ENCODE results near the gene PTPN1.

Gene PTPN1

DNA sequence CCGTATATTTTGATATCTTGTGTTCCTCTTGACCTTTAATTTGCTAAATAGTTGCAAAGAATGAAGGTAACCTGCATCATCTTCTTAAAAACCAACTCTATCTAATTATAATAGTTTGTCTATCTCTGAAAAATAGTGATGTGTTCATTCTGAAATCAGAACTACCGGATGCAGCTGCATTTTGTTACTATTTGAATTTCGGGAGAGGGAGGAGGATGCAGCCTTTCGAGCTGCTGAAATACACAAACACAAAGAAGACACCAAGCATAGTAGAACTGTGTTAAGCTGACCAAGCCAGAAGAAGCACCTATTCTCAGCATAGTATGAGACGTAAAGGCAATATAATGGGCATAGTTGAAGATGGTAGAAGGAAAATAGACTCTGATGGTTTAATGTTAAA is 33.1 kb downstream of the PTPN1 start:
- TF ChIP-seq, protein P1, sequence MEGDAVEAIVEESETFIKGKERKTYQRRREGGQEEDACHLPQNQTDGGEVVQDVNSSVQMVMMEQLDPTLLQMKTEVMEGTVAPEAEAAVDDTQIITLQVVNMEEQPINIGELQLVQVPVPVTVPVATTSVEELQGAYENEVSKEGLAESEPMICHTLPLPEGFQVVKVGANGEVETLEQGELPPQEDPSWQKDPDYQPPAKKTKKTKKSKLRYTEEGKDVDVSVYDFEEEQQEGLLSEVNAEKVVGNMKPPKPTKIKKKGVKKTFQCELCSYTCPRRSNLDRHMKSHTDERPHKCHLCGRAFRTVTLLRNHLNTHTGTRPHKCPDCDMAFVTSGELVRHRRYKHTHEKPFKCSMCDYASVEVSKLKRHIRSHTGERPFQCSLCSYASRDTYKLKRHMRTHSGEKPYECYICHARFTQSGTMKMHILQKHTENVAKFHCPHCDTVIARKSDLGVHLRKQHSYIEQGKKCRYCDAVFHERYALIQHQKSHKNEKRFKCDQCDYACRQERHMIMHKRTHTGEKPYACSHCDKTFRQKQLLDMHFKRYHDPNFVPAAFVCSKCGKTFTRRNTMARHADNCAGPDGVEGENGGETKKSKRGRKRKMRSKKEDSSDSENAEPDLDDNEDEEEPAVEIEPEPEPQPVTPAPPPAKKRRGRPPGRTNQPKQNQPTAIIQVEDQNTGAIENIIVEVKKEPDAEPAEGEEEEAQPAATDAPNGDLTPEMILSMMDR (IDR thresholded peaks at IDR 0.05; ENCODE audit: low read depth, low read length): no peak
- no peak overlapping the region for H3K4me3 ChIP-seq (ENCODE audit: low read depth, low read length)

DNA sequence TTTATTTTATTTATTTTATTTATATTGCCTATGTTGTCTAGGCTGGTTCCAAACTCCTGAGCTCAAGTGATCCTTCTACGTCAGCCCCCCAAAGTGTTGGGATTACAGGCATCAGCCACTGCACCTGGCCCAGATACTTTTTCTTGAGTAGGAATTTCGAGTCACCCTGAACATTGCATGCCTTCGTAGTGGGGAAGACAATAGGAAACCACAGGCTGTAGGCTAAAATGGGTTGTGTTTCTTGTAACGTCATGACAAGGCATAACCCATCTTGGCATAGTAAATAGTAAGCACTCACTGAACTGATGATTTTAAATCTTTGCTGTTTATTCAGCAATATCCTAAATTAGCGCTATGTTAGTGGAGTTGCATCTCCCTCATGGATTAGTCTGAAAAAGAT is 34.9 kb downstream of the PTPN1 start:
- TF ChIP-seq, protein P1 (IDR thresholded peaks at IDR 0.05; ENCODE audit: low read depth, low read length): no peak
- no peak overlapping the region for H3K4me3 ChIP-seq (ENCODE audit: low read depth, low read length)

DNA sequence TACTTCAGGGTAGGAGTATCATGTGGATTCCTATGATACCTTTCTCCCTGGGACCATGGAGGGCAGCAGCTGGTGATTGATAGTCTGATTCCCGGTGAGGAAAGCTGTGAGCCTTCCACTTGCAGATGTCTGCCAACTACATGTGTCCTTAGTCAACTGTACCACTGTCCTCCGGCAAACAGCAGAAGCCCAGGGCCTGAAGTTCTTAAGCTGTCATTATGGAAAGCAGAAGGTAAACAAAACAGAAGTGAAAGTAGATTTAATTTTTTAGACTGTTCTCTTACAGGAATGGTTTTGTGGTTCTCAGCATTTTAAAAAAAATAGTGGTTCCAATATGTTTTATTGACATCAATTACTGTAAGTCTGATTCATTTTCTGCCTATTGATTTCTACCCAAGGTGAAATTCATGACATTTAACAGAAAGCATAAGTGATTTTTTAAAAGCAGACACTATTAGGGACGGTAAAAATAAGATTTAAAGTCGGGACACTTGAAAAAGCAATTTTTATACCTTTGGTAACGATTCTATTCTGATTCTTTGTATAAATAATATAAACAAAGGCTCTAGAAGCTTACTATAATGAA is 36.6 kb downstream of the PTPN1 start:
- no peak overlapping the region for H3K4me3 ChIP-seq (ENCODE audit: low read depth, low read length)

DNA sequence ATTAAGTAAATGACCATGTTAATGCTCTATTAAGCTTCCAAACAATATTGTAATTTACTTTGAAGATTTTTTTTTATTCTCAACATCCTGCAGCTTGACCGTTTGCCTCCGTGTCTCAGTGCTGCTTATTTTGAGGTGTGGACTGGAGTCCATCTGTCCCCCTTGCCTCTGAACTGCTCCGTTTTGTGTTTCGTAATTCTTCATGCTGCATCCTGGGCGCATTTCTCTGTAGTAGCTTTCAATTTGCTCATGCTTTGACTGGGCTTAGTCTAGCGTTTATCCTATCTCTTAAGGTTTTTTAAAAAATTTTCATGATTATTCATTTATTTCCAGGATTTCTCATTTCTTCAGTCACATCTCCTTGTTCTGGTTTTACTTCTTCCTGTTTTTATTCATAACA is 37.8 kb downstream of the PTPN1 start:
- TF ChIP-seq, protein P1 (IDR thresholded peaks at IDR 0.05; ENCODE audit: low read depth, low read length): no peak
- no peak overlapping the region for H3K4me3 ChIP-seq (ENCODE audit: low read depth, low read length)

More for the DNA sequence above, 36.6 kb downstream of the PTPN1 start:
- TF ChIP-seq, protein P1 (IDR thresholded peaks at IDR 0.05; ENCODE audit: low read depth, low read length): no peak

DNA sequence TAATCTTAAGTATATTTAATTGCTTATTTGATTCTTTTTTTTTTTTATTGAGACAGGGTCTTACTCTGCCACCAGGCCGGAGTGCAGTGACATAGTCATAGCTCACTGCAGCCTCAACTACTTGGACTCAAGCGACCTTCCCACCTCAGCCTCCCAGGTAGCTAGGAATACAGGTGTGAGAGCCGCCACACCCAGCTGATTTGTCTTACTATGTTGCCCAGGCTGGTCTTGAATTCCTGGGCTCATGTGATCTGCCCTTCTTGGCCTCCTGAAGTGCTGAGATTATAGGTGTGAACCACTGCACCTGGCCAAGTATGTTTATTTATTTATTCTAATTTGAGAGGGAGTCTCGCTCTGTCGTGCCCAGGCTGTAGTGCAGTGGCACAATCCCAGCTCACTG is 38.2 kb downstream of the PTPN1 start:
- TF ChIP-seq, protein P1 (IDR thresholded peaks at IDR 0.05; ENCODE audit: low read depth, low read length): no peak
- no peak overlapping the region for H3K4me3 ChIP-seq (ENCODE audit: low read depth, low read length)

DNA sequence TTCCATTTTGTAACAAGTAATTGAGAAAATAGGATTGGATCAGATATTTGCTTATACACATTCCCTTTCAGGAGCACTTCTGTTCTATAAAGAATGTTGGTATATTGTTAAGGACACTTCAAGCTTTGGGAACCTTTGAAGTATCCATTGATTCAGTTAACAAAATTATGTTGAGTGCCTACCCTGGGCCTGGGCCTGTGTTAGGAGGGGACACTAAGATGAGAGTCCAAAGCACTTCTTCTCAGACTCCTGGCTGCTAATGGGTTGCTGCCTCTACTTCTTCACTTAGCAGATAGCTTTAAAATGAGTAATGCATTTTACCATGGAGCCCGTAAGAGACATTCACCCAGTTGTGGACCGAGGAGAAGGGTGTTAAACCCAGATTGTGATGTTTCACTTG is 40.3 kb downstream of the PTPN1 start:
- H3K4me3 ChIP-seq (ENCODE audit: low read depth, low read length): no peak overlapping the region
- TF ChIP-seq, protein P1 (IDR thresholded peaks at IDR 0.05; ENCODE audit: low read depth, low read length): no peak

DNA sequence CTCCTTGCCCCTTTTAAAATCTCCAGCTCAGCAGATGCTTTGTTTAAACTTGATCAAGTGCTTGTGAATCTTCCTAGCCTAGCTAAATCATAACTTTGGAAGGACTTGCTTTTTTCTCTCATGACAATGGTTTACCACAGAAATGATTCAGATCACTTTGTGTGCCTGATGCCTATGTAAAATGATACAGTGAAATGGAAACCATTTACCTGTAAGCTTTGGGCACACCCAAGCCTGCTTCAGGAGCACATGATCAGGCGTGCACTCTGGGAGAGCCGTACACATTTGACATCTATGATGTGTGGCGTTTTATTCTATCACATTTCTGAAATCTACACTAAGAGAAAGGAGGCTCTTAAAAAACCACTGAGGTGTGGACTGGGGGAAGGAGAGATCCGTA is 41.1 kb downstream of the PTPN1 start:
- no peak overlapping the region for H3K4me3 ChIP-seq (ENCODE audit: low read depth, low read length)
- TF ChIP-seq, protein P1 (IDR thresholded peaks at IDR 0.05; ENCODE audit: low read depth, low read length): no peak
